Measurements from ENCODE around the gene MMP17. TPM values are rescaled to one million over a fixed set of nuclear protein-coding genes. Genes with fewer than 3 reads are reported as not detected.

The MMP17 gene
- total and polyA plus RNA-seq, 10 of the 15 experiments (the other 5 are each of a cell fraction or from before 2014, with no cell fraction given), result 0.11 to 0.28 (median 0.23) TPM; not detected in 7

- no peak for TF ChIP-seq EP300 (IDR thresholded peaks at IDR 0.05; ENCODE audit: borderline replicate concordance in 1 of 2, control insufficient read depth in 1 of 2, low read depth in 2 of 2, low read length in 2 of 2)
- TF ChIP-seq HCFC1 (IDR thresholded peaks at IDR 0.05; ENCODE audit: low read length), result no peak
- TF ChIP-seq ZNF24 (IDR thresholded peaks at IDR 0.05), result no peak
- TF ChIP-seq ATF7 (IDR thresholded peaks at IDR 0.05; ENCODE audit: low read depth), result no peak
- no peak for TF ChIP-seq IRF5 (IDR thresholded peaks at IDR 0.05; ENCODE audit: borderline replicate concordance)
- TF ChIP-seq RFX5 (IDR thresholded peaks at IDR 0.05; ENCODE audit: low read depth, low read length), result no peak
- no peak for TF ChIP-seq ZZZ3 (IDR thresholded peaks at IDR 0.05; ENCODE audit: control insufficient read depth, insufficient read length, low read depth)
- TF ChIP-seq NR2C1 (IDR thresholded peaks at IDR 0.05), result no peak
- no peak for TF ChIP-seq TARDBP (IDR thresholded peaks at IDR 0.05; ENCODE audit: borderline replicate concordance)
- no peak for TF ChIP-seq MXI1 (IDR thresholded peaks at IDR 0.05; ENCODE audit: low read depth, low read length)
- TF ChIP-seq BRCA1 (IDR thresholded peaks at IDR 0.05; ENCODE audit: low read depth, low read length), result no peak
- TF ChIP-seq, protein P1, sequence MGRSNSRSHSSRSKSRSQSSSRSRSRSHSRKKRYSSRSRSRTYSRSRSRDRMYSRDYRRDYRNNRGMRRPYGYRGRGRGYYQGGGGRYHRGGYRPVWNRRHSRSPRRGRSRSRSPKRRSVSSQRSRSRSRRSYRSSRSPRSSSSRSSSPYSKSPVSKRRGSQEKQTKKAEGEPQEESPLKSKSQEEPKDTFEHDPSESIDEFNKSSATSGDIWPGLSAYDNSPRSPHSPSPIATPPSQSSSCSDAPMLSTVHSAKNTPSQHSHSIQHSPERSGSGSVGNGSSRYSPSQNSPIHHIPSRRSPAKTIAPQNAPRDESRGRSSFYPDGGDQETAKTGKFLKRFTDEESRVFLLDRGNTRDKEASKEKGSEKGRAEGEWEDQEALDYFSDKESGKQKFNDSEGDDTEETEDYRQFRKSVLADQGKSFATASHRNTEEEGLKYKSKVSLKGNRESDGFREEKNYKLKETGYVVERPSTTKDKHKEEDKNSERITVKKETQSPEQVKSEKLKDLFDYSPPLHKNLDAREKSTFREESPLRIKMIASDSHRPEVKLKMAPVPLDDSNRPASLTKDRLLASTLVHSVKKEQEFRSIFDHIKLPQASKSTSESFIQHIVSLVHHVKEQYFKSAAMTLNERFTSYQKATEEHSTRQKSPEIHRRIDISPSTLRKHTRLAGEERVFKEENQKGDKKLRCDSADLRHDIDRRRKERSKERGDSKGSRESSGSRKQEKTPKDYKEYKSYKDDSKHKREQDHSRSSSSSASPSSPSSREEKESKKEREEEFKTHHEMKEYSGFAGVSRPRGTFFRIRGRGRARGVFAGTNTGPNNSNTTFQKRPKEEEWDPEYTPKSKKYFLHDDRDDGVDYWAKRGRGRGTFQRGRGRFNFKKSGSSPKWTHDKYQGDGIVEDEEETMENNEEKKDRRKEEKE (IDR thresholded peaks at IDR 0.05), result no peak
- TF ChIP-seq YBX1 (IDR thresholded peaks at IDR 0.05), result no peak
- no peak for TF ChIP-seq YY1 (IDR thresholded peaks at IDR 0.05; ENCODE audit: low read depth, low read length)
- TF ChIP-seq IKZF1 (conservative IDR thresholded peaks at IDR 0.05), result peak; percentile 26; the same call in 1 of the 2 replicates
- TF ChIP-seq CREB1 (IDR thresholded peaks at IDR 0.05; ENCODE audit: low read depth), result peak; percentile 77
- TF ChIP-seq FOXK2 (IDR thresholded peaks at IDR 0.05), result peak; percentile 67; the same call in 1 of the 2 replicates
- no peak for TF ChIP-seq RAD21 (IDR thresholded peaks at IDR 0.05; ENCODE audit: insufficient read depth, low read depth, low read length)
- TF ChIP-seq BHLHE40 (IDR thresholded peaks at IDR 0.05; ENCODE audit: borderline replicate concordance in 1 of 2, low read depth in 2 of 2, low read length in 1 of 2), result peak in 1 of 2 experiments; percentile 27; a peak in 1 of 4 replicates
- TF ChIP-seq PAX8 (IDR thresholded peaks at IDR 0.05), result no peak
- no peak for TF ChIP-seq ZNF622 (IDR thresholded peaks at IDR 0.05)
- TF ChIP-seq CBX5 (IDR thresholded peaks at IDR 0.05; ENCODE audit: low read depth), result no peak
- TF ChIP-seq, protein P2, sequence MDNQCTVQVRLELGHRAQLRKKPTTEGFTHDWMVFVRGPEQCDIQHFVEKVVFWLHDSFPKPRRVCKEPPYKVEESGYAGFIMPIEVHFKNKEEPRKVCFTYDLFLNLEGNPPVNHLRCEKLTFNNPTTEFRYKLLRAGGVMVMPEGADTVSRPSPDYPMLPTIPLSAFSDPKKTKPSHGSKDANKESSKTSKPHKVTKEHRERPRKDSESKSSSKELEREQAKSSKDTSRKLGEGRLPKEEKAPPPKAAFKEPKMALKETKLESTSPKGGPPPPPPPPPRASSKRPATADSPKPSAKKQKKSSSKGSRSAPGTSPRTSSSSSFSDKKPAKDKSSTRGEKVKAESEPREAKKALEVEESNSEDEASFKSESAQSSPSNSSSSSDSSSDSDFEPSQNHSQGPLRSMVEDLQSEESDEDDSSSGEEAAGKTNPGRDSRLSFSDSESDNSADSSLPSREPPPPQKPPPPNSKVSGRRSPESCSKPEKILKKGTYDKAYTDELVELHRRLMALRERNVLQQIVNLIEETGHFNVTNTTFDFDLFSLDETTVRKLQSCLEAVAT (IDR thresholded peaks at IDR 0.05), result no peak
- TF ChIP-seq ESRRA (IDR thresholded peaks at IDR 0.05; ENCODE audit: low read length), result no peak
- TF ChIP-seq CHD4 (IDR thresholded peaks at IDR 0.05), result no peak
- TF ChIP-seq TCF12 (IDR thresholded peaks at IDR 0.05; ENCODE audit: low read depth, low read length), result 0 out of 2 replicates have a peak, but pooled peaks have one; percentile 42
Measured at GRCh38 chr12:131896080-131896810, 68.1 kb downstream of the MMP17 start (continued).

Data from GM12878 (cell line).